Suppressor macrophage treated with lipopolysaccharide for 4 hours (primary cell): ENCODE measurements around the gene GRIK4.

Experiments used
- DNase-seq: peaks from one replicate; pipeline ENCODE4 v3.0.0-alpha.2; 2020

GRIK4 gene

GRCh38 chr11:120511820-120512738, 531 bp downstream of the GRIK4 start:
- DNase-seq, result no peak

DNA sequence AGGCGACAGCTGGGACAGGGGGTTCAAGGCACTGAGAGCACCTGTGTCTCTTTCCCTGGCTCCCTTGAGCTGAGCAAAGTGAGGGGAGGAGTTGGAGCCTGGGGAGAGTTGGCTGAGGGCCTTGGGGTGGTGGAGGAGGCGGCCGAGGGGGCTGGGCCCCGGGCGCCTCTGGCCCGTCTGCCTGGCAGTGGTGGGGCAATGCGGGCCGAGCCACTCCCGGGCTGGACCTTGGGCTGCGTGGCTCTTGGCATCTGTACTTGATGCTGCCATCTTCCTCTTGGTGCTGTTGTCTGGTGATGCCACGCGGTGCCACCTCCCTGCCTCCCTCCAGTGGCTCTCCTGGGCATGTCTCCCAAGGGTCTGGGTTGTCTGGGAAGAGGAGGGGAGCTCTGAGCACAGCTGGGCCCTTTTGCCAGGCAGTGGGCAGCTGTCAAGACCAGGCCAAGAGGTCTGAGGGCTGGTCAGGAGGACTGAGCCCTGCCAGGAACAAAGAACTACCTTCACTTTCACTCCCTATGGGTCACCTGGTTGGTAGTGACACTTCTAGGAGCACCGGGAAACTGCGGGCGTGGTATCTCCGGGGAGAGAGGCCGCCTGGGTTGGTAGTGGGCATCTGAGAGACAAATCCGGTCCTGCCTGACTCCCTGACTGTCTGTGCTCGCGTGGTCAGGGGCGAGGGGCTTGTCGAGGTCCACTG, 1.3 kb downstream of the GRIK4 start:
- no peak for DNase-seq

DNA sequence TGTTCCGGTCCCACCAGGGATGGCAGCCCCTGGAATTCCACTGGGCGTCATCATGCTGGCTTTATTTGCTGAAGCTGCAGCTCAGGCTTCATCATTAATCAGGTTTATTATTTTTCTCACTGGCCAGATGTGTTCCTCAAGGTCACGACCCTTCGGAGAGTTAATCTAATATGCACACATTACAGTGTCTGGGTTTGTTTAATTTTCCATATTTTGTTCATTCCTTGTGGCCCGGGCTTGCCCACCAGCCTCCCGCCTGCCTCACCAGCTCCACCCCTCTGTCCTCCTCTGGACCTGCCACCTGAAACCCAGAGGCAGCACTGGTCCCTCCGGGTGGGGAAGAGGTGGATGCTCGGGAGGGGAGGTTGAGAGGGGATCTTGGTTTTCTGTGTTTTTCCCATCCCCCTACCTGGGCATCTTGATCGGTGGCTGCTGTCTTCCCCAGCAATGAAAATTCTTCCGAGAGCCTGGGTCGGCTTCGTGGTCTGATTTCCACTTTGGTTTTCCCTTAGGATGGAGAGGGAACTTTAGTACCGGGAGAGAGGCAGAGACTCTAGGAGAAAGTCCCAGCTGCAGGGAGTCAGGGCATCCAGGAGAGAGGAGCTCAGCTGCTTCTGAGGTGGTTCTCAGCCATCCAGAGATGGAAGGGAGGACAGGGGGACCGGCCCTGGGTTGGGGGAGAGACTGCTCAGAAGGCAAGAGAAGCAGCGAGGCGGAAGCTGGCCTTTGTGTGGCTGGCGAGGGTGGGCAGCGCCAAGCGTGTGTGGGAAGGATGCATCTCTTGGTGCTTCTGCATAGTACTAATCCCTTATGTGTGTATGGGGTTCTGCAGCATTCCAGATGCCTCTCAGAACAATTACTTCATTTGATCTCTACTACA, 2.1 kb downstream of the GRIK4 start:
- no peak for DNase-seq

DNA sequence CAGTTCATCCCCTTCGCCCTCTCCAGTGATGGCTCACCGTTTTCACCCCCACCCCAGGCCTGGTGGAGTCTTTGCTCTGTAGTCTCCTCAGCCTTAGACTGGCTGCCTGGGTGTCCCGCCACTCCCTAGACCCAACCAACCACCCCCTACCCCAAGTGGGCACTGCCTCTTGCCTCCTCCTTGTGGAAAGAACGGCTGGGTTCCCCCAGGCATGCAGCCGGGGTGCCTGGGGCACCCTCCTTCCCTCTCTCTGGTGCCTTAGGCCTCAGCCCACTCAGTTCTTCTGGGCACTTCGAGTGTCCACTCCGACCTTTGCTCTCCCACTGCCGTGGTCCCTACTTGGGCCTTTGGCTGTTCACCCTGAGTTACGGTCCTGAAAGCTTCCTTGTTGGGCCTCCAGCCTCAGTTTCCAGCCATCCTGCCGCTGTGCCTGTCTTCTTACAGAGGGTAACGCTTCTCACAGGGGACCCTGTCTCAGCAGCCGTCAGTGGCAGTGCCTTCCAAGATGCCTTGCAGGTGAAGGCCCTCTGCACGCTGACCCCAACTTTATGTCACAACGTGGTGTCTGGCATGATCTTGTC, 3.1 kb downstream of the GRIK4 start:
- no peak for DNase-seq

GRCh38 chr11:120515186-120515723, 3.7 kb downstream of the GRIK4 start:
- no peak for DNase-seq

DNA sequence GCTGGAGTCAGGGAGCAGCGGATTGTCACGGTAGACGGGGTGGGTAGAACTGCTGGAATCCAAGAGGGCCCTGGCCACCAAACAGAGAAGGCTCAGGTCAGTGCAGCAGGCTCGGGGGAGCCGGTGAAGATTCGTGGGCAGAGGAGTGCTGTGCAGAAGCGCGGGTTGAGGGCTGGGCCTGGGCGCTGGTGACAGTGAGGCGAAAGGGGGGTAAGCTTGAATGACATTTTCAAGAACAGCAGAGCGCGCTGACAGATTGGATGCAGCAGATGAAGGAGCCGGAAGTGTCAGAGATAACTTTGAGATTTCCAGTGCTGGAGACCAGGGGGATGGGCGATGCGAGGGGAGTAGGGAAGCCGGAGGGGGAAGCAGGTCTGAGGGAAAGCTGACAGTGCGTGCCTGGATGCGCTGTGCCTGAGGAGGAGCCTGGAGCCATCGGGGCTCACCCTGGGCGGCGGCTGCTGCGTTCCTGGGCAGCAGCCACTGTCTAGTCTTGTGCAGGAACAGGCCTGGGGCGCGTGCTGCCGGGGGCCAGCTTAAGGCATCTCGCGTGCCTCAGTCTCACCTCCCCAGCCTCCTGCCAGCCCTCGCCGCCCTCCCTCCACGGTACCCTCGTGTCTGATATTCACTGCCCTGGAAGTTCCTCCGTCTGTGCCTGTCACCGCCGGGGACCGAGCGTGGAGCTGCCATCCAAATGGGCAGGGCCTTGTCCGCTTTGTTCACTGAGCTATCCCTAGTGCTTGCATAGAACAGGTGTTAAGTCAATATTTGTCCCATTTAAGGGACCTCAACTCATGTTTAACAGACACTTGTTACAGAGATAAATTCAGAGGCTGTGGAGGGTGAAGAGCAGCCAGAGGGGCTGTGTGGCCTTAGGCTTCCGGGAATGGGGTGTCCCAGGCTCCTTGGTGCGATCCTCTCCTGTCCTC, 5.2 kb downstream of the GRIK4 start:
- no peak for DNase-seq

- no peak for DNase-seq
These were observed 5.8 kb downstream of the GRIK4 start for GRCh38 chr11:120517390-120517761.

DNA sequence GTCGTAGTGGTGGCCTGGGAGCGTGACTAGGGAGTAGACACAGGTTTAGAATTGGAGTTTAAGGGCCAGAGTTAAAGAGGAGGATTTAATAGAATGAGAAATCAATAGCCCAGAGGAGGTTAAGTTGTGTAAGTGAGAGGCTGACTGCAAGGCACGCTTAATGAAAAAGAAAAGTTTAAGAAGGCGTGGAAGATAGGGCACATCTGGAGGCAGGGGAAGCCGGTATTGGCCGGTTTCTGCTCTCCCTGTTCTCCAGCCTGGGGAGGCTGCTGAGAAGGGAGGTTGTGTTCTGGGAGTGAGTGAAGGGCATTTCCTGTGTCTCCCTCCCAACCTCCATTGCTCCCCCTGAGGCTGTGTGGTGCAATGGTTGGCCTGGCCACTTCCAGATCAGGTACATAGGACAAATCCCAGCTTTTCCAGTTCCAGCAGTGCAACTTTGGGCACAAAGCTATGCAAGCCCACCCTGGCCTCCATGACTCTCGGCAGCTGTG, 6.3 kb downstream of the GRIK4 start:
- DNase-seq, result no peak

GRCh38 chr11:120518356-120518755, 6.8 kb downstream of the GRIK4 start:
- DNase-seq, result no peak

GRCh38 chr11:120519474-120519873, 7.9 kb downstream of the GRIK4 start:
- DNase-seq, result no peak

- DNase-seq, result no peak
These were observed 8.7 kb downstream of the GRIK4 start for GRCh38 chr11:120520091-120520822.

DNA sequence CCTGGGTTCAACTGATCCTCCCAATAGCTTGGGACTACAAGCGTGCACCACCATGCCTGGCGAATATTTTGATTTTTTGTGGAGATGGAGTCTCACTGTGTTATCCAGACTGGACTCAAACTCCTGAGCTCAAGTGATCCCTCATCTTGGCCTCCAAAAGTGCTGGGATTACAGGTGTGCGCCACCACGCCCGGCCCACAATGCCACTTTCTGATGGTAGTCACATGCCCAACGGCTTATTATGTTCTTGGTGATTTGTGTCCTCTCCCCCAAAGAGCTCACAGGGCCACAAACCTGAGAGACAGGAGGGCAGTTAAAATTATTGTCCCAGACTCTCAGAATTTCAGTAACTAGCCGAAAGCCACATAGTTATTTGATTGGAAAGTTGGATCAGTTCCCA, 9.6 kb downstream of the GRIK4 start:
- no peak for DNase-seq

DNA sequence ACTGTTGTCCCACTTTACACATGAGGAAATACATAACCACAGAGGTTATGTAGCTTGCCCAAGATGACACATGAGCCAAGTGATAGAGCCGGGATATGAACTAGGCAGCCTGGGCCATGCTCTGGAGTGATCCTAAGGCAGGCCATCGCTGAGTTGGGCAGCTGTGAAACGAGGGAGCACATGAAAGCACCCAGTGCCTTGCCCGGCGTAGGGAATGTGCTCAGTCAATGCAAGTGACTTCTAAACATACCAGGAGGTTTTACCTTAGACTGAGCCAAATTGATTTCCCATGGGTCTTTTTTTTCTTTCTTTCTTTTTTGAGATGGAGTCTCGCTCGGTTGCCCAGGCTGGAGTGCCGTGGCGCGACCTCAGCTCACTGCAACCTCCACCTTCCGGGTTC, 10.5 kb downstream of the GRIK4 start:
- DNase-seq, result no peak

DNA sequence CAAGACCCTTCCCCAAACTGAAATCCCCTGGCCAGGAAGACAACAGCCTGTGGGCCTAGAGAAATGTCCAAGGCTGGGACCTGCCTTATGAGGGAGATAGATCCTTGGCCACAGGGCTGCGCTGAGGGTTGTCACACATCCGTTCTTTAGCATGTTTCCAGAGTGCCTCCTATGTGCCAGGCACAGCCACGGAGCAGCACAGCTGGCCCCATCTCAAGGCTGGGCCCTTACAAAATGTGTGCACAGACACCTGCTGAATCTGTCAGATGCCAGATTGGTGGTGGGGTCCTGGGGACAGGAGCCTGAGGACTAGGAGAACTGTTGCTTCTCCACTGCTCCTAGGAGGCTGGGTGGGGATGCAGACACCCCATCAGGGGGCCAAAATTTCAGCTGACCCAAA, 11.2 kb downstream of the GRIK4 start:
- DNase-seq, result no peak

- DNase-seq, result no peak
These were observed 11.6 kb downstream of the GRIK4 start for GRCh38 chr11:120523196-120523595.

DNA sequence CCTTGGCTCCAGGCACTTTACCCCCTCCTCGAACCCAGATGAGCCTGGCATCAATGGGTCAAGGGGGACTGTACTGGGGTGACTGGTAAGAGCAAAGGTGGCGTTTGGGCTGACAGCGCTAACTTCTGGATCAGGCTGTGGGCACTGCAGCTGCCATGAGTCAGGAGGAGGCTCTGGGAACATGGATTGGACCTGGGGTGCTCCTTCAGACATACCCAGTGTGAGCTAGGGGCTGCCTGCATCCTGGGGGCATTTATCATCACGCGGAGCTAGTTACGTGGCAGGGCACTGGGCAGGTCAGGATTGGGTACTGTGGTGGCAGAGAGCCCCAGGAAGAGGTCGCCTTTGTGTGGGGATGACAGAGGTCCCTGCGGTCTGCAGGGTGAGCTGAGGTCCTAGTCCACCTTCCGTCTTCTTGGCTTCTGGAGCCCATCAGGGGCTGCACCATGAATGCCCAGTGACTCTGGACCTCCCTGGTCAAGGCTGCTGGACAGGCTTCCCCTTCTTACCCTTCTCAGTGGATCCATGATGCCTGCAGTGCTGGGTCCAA, 13.1 kb downstream of the GRIK4 start:
- no peak for DNase-seq

DNA sequence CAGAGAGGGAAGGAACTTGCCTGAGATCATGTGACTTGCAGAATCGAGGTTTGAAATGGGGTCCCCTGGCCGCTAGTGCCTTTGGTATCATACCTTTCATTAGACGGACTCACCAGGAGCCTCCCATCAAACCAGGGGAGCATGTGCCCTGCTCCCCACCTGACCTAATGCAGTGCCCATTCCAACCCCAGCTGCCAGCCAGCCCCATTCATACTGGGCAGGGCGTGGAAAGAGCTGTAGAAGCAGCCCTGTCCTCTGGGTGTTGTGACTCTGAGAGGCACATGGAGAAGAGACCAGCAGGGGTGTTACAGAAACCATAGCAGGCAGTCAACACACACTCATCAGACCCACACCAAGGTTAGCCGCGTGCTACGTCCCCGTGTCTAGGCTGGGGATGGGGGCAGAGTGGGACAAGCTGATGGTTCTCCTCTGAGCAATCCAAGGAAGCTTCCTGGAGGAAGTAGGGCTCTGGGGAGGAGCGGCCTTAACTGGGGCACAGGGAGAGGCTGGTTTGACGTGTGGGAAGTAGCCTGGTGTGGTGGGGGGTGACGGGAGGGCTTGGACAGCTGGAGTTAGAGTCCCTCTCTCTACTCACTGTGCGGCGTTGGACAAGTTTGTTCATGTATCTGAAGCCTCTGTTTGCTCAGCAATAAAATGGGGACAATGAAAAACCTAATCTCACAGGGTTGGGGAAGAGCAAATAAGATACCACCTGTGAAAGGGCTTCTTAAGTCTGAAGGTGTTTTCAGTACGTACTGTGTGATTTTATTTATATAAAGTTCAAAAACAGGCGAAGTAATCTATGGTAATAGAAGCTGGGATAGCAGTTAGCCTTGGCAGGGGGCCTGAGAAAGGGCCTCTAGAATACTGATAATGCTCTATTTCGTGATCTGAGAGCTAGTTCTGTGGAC, 14.0 kb downstream of the GRIK4 start:
- no peak for DNase-seq

- no peak for DNase-seq
These were observed 14.7 kb downstream of the GRIK4 start for GRCh38 chr11:120526241-120526640.

GRCh38 chr11:120527111-120527761, 15.7 kb downstream of the GRIK4 start:
- DNase-seq, result no peak
